Calu3 (cell line): ENCODE results near the gene ARID1B. TPM values are rescaled to one million over a fixed set of nuclear protein-coding genes. Genes with fewer than 3 reads are reported as not detected.

Experiments
- BruUV-seq: library from RNA; stranded (reverse); fragments of 400-500 nt; replicated peaks from 2 replicates; lab custom pipeline; 2021; lab: Mats Ljungman, UMichigan
- CTCF ChIA-PET: fragments of 300-600 bp; sonication (Branson Sonifier 250); formaldehyde crosslinking; loops from one replicate; lab custom pipeline; 2022; ENCODE audit warnings: antibody characterized with exemption; lab: Charles Lee
- DNase-seq: peaks from one replicate; pipeline ENCODE4 v3.0.0; 2022
- H3K27ac Mint-ChIP-seq: one replicate; pipeline ENCODE4 v1.8.0; 2022; ENCODE audit warnings: mixed read lengths; ENCODE audit not compliant: unreplicated experiment
- H3K27me3 Mint-ChIP-seq: one replicate; pipeline ENCODE4 v1.8.0; 2022; ENCODE audit warnings: mixed read lengths; ENCODE audit not compliant: unreplicated experiment
- H3K36me3 Mint-ChIP-seq: one replicate; pipeline ENCODE4 v1.8.0; 2022; ENCODE audit warnings: mild to moderate bottlenecking, moderate library complexity, mixed read lengths; ENCODE audit not compliant: insufficient read depth, unreplicated experiment
- H3K4me1 Mint-ChIP-seq: one replicate; pipeline ENCODE4 v1.8.0; 2022; ENCODE audit warnings: mild to moderate bottlenecking, low read depth, mixed read lengths; ENCODE audit not compliant: unreplicated experiment
- H3K4me3 Mint-ChIP-seq: one replicate; pipeline ENCODE4 v1.8.0; 2022; ENCODE audit warnings: mild to moderate bottlenecking, low read depth, moderate library complexity, mixed read lengths; ENCODE audit not compliant: unreplicated experiment
- H3K9me3 Mint-ChIP-seq: one replicate; pipeline ENCODE4 v1.8.0; 2022; ENCODE audit warnings: low read depth, mixed read lengths; ENCODE audit not compliant: unreplicated experiment
- intact Hi-C: fragments of 100-400 bp; cut with micrococcal nuclease; formaldehyde crosslinking; loops from one replicate; pipeline ENCODE4 v1.10.0; 2022; ENCODE audit not compliant: unreplicated experiment
- total RNA-seq: library from RNA; stranded (reverse); gene quantifications from 2 replicates; pipeline ENCODE4 v1.2.3, GENCODE V29; 2022
- TF ChIP-seq, protein P1 (sequence below): fragments of 200-600 bp; IDR thresholded peaks from one replicate; pipeline ENCODE4 v1.8.0; 2022; ENCODE audit warnings: antibody characterized with exemption; ENCODE audit not compliant: unreplicated experiment

The ARID1B gene
- total RNA-seq, 1 experiment from 2014 or later, result 53.5 TPM

DNA sequence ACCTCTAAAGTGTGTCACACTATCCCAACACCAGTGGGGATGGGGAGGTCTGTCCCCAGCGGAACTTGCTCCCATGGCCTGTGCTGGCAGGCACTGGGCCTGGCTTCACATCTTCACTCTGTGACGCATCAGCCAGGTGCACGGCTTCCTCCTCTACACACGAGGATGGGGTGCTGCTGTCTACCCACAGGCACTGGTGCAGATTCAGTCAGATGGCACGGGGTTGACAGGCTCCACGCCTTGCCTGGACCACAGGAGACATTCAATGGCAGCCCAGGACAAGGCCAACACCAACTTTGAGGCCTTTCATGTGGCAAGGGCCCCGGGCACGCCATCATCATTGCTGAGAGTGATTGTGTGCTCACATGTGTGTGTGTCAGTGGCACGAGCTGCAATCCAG is 453.7 kb downstream of the ARID1B start:
- TF ChIP-seq, protein P1, sequence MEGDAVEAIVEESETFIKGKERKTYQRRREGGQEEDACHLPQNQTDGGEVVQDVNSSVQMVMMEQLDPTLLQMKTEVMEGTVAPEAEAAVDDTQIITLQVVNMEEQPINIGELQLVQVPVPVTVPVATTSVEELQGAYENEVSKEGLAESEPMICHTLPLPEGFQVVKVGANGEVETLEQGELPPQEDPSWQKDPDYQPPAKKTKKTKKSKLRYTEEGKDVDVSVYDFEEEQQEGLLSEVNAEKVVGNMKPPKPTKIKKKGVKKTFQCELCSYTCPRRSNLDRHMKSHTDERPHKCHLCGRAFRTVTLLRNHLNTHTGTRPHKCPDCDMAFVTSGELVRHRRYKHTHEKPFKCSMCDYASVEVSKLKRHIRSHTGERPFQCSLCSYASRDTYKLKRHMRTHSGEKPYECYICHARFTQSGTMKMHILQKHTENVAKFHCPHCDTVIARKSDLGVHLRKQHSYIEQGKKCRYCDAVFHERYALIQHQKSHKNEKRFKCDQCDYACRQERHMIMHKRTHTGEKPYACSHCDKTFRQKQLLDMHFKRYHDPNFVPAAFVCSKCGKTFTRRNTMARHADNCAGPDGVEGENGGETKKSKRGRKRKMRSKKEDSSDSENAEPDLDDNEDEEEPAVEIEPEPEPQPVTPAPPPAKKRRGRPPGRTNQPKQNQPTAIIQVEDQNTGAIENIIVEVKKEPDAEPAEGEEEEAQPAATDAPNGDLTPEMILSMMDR, result no peak
- H3K27me3 Mint-ChIP-seq, result no peaks in the 10 kb centered on the region
- DNase-seq, result no peak
- H3K36me3 Mint-ChIP-seq, result no peaks in the 10 kb centered on the region
- no peak overlapping the region for H3K4me3 Mint-ChIP-seq
- H3K27ac Mint-ChIP-seq, result no peak overlapping the region
- intact Hi-C loops, result no loop called here
- H3K9me3 Mint-ChIP-seq, result no peaks in the 10 kb centered on the region
- no TSS peak for BruUV-seq
- CTCF ChIA-PET, result interaction anchor here (0.7 kb wide), 1 partner anchor 709 kb away, joined by 7 read pairs; no protein-coding TSS in a partner anchor
- H3K4me1 Mint-ChIP-seq, result no peaks in the 10 kb centered on the region

DNA sequence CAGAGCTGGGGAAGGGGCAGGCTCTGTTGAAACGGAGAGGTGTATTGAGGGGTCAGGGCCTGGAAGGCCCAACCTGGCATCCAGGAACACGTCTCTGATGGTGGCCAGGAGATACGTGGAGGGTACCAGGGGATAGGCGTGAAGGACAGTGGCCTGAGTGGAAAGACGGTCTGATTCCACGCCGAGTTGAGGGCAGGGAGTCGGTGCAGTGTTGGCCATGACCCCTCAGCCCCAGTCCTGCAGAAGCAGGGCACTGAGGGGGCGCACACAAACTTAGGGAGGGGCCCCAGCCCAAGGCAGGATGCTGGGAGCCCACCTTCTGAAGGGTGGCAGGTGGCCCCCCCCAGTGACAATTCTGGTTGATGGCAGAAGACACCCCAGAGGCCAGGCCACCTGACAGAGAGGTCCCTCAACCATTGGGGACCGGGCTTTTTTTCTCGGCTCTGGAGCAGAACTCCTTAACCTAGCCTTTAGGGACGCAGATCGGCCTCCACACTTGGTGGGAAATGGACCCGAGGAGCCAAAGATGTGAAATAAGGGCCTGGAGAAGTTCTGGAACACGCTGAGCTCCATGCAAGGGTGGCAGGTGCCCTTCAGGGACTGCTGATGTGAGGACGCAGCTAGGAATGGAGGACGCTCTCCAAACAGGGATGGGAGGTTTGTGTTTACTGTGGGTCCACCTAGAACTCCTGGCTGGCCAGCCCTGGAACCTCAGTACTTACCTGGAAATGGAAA is 455.1 kb downstream of the ARID1B start:
- CTCF ChIA-PET, result no interaction called here
- no peaks in the 10 kb centered on the region for H3K9me3 Mint-ChIP-seq
- H3K4me1 Mint-ChIP-seq, result no peaks in the 10 kb centered on the region
- H3K27ac Mint-ChIP-seq, result no peak overlapping the region
- BruUV-seq, result no TSS peak
- TF ChIP-seq, protein P1, result no peak
- no peaks in the 10 kb centered on the region for H3K36me3 Mint-ChIP-seq
- intact Hi-C loops, result no loop called here
- no peak overlapping the region for H3K4me3 Mint-ChIP-seq
- H3K27me3 Mint-ChIP-seq, result no peaks in the 10 kb centered on the region
- no peak for DNase-seq

DNA sequence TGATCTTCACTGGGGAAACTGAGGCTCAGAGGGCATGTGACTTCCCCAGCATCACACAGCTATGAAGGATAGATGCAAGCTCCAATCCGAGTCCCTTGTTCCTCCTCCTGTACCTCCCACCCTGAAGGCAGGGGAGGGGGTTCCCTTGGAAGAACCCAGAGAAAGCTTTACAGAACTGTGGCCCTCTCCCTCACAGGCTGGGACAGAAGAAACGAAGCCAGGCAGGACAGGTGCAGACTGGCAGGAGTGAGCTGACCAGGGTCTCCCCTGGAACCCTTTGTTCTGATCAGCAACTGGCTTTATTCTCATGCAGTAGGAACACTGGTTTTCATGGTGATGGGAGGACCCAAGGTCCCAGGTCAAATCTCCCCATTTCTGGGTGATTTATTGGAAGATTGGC is 456.0 kb downstream of the ARID1B start:
- Mint-ChIP-seq H3K27me3 (no peaks in the 10 kb centered on the region), H3K27ac (no peak overlapping the region), H3K36me3 (no peaks in the 10 kb centered on the region), H3K9me3 (peaks cover 1% of the 10 kb centered on the region), H3K4me3 (no peak overlapping the region), H3K4me1 (no peaks in the 10 kb centered on the region)
- intact Hi-C loops, result no loop called here
- DNase-seq, result no peak
- CTCF ChIA-PET, result no interaction called here
- TF ChIP-seq, protein P1, result no peak
- no TSS peak for BruUV-seq

DNA sequence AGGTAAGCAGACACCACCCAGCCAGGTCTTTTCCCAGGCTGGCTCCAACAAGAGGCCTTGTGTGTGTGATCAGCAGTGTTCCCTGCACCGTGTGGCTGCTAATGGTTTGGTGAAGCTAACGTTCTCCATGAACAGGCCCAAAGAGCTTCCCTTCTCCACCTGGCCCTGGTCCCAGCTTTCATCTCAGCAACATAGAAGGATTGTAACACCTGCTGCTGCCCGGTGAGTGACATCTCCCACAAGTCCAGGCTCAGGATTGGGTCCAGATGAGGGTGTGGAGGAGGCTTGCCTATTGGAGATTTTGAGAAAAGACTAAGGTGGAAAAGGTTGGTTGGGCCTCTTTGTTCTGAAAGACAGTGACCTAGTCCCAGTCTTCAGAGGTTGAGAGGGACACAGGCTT is 456.5 kb downstream of the ARID1B start:
- no peaks in the 10 kb centered on the region for H3K27me3 Mint-ChIP-seq

More for the DNA sequence above, 456.5 kb downstream of the ARID1B start:
- H3K27ac Mint-ChIP-seq, result no peak overlapping the region
- H3K9me3 Mint-ChIP-seq, result peaks cover 3% of the 10 kb centered on the region
- TF ChIP-seq, protein P1, result no peak
- CTCF ChIA-PET, result no interaction called here
- H3K36me3 Mint-ChIP-seq, result no peaks in the 10 kb centered on the region
- no peaks in the 10 kb centered on the region for H3K4me1 Mint-ChIP-seq
- intact Hi-C loops, result no loop called here
- no peak overlapping the region for H3K4me3 Mint-ChIP-seq
- no TSS peak for BruUV-seq
- no peak for DNase-seq
